RCC 7860 (cell line): ENCODE results near the gene ACTBL2.
"Not testable (repeated sequence)": the region's sequence is repeated elsewhere in the genome, so short reads cannot be mapped to it uniquely, and the experiment has no call there.

Source experiments
- DNase-seq: peaks from one replicate; pipeline ENCODE4 v3.0.0-alpha.2; 2015; ENCODE audit warnings: low spot score
- FAIRE-seq: peaks from 2 replicates; lab custom pipeline; 2012; peaks lifted over from hg19 to GRCh38; lab: Jason Lieb, UNC

ACTBL2 gene

DNA sequence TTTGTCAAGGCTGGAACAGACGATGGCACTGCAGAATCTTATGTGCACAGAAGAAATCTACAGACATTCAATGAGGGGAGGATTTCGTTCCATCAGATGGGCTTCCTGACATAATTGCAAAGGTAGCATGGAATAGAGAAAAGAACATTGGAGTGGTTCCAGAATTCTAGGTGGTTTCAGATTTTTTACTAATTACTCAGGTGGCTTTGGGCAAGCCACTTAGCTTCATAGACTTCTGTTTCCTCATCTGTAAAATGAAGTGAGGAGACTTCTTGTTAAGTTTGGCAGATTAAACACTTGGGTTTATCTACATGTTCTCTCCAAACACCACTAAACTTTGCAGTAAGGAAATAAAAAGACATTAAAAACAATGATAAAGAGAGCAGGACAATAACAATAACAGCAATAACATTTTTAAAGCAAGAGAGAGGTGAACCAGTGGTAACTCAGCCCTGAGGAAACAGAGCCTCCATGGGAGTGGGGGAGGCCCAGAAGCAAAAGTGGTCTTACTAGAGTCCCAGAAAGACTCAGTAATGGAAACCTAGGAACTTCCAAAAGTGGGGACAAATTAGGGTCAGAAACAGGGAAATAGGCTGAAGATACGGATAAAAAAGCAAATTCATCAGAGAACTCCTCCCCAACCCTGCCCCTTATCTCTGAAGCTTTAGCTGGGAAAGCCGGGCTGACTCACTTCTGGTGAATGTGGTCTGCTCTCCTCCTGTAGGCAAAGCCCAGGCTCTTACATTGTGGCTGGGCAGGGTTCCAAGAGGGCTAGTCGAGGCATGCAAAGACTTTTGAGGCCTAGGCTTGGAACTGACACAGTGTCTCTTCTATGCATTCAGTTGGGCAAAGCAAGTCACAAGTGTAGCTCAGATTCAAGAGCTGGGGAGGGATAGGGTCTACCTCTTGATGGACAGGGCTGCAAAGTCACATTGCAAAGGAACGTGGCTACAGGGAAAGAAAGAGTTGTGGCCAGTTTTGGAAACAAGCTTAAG lies 11.8 kb upstream of the ACTBL2 start:
- FAIRE-seq (peak; percentile 92), DNase-seq (peak; percentile 93)

DNA sequence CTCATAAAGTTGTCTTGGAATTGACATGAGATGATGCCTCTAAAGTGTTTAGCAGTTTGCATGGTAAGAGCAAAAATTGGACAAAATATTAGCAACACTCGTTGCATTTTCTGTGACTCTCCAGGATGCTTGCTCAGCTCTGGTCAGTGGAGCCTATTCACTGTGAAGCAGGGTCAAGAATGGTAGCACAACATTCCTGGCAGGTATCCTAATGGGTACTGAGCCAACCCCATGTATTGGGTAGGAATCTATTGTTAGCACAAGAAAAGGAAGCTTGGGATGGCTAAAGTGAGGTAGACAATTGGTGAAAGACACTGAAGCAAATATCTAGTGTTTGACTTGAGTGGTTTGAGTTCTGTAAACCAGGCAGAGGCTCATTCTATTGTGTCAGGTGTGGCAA lies 10.4 kb upstream of the ACTBL2 start:
- no peak for FAIRE-seq

DNA sequence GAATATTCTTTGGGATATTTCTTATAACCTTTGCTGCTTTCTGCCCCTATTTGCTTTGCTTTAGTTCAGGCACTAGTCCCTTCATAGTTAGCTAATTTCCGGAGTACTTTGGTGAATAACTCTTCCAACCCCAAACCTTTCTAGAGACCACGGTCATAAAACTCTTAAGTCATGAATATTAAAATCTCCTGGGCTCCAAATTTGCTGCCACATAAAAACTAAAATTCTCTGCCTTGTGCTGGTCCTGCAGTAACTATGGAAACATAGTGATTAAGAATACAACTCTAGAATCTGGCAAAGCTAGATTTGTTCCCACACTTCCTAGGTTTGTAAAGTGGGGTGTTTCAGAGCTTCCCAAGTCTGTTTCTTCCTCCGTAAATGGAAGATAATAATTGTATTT lies 10.0 kb upstream of the ACTBL2 start:
- DNase-seq (no peak), FAIRE-seq (no peak)

More for the DNA sequence above, 10.4 kb upstream of the ACTBL2 start:
- DNase-seq, result peak; percentile 3

DNA sequence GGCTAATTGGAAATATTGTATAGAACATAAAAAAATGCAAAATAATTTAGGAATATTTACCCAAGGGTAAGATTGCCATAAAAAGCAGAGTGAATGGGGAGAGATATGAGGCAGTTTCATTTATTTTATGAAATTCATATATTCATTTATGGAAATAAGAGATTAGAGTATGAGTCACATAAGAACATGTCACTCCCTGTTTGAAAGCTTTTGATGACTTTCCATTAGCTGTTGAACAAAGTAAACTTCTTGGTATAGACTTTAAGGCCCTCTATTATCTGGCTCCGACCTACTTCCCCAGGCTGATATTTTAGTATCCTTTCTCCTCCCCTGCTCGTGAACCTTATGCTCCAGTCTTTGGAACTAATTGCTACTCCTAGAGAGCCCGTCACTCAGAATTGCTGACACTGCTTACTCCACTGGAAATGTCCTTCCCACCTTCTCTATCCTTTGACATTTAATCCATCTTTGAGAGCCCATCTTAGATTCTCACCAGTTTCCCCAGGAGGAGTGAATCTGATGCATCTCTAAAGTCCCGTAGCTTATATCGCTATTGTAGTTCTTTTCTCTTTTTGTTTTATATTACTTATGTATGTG lies 8.9 kb upstream of the ACTBL2 start:
- DNase-seq (no peak), FAIRE-seq (no peak)

DNA sequence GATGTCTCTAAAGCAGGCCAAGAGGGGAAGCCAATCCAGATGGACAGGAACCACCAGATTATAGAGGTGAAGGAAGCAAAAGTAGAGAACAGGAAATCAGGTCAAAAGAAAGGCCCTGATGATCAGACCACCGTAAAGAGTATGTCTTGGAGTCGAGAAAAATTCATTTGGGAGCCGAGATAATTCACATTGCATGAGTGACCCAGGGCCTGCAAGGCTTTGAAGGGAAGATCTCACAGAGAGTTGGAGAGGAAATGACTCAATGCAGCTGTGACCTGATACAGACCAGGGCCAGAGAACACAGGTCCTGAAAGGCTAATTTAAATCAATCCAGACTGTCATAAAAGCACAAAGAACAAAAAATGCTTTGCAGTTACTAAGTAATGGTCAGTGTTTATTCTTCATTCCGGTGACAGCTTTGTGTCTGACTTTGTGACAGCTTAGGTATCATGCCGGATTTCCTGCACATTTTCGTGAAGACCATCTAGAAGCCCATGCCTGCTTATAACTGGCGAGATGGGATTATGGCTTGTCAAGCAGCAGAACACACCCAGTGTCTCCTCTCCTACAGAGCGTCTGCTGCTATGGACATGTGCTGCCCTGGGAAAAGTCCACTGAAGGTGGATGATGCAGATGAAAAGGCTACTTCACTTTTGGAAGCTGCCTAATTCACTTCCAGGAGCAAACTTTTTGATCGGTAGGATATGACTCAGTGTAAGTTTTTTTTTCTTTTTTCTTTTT lies 5.8 kb upstream of the ACTBL2 start:
- DNase-seq (peak; percentile 60), FAIRE-seq (peak; percentile 72)

DNA sequence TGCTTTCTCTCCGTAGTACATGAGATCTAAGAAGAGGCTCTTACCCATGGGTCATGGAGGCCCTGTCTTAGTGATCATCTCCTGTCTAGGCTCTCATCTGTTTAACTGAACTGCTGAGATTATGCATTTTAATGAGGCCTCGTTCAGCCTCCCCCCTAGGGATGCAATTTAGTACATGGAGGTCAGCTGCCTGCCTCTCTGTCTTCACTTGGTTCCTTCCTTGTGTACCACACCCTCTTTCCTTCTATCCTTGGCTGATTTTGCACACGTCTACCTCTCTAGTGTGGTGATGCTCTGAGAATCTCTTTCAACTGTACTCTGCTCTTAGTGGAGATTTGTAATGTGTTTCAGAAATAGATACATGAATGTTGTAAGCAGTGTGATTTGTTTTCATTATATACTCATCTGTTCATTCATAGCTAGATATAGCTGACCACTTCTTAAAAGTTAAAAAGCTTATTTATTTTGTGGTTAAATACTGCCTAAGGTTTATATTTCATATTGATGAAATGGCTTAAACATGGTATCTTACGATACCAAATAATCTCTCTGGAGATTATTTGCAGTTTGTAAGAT lies 3.5 kb upstream of the ACTBL2 start:
- no peak for FAIRE-seq

DNA sequence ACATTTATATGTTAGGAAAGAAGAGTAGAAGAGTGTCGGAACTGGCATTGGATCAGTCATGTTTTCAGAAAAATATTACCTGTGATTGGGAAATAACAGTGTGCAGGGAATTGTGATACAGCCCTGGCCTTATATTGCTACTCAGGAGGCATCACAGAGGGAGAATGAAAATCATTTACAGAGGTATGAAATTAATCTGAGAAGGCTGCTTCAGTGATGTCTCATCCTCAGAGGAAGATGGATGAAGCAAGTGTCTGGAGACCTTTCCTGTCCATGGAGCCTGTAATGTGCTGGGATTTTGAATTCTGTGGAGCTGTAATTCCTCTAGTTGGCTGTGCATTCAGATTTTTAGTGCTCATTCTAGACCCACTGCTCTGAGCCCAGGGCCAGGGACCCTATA lies 3.8 kb downstream of the ACTBL2 start:
- FAIRE-seq (no peak), DNase-seq (no peak)

More for the DNA sequence above, 3.5 kb upstream of the ACTBL2 start:
- no peak for DNase-seq

DNA sequence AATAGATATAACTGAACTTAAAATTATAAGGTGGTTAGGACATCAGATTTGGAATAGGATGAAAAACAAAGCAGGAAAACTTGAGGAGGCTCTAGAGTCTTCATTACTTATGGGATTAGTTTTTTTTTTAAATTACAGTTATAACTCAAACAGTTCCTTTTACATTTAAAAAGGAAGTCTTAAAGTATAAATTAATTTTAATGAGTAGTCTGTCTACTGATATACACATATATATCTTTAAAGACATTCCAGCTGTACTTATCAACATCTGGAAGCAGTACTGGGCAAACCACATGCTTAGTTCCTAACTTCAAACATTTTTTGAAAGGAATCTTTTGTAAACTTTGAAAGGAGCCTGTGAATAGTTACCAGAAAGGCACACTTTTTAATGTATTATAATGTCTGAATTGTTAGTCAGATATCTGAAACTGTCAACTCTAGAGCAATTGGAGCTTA lies 6.0 kb downstream of the ACTBL2 start:
- DNase-seq (no peak), FAIRE-seq (no peak)

DNA sequence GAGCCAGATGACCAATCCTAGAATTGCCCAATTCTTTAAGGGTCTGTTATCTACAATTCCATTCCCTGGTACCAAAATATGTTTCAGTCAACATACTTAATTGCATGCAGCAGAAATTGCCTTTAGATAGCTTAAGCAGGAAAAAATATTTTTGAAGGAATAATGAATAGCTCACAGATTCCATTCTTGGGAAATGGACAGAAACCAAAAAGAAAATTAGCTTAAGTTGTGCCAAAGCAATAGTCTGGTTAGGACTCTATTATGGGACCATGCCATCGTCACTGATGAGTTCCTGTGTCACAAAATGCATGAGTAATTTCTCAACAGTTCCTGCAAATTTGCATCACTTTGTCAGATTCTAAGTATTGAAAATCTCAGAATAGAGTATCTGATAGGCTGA lies 12.3 kb downstream of the ACTBL2 start:
- no peak for DNase-seq
- FAIRE-seq, result no peak

DNA sequence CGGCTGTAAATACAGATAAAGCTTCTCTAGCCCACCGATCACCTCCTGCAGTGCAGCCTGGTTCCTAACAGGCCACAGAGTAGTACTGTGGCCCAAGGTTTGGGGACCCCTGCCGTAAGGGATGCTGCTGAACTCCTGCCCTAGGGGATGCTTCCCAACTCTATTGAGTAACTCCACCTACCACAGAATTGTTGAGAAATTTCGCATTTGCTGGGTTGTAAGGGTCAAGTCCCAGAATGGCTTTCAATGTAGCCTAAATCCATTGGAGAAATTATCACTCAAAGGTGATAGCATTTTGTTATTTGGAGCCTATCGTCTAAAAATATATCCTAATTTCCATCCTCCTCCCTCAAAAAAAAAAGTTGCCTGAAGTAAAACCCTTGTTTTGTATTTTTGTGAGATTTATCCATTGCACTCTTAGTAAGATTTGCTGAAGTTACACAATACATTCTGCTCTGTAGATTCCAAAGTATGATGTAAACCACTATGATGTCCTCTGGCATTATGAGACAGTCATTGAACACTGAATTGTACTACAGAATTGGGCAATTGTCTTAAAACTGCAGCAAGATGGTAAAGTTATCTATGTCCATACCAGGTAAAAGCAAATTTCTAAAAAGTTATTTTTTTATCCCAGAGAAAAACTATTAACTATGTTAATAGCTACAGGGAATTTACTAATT lies 14.0 kb downstream of the ACTBL2 start:
- DNase-seq, result no peak

DNA sequence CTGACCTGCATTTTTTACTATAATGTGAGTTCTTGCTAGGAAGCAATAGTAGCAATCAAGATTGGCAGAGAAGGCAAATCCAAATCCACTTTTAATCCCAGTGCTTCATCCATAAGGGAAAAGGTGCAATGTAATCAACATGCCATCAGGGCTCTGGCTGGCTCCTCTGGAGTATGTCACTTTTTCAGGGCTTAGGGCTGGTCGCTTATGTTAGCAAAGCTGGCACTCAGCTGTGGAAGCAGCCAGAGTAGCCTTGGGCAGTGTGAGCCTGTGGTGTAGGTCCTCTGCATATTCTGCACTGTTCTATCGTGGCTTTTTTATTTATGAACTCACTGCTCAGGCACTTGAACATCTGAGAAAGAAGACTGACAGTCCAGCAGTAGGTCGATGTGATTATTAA lies 16.1 kb downstream of the ACTBL2 start:
- FAIRE-seq (no peak), DNase-seq (no peak)

More for the DNA sequence above, 14.0 kb downstream of the ACTBL2 start:
- FAIRE-seq, result no peak

DNA sequence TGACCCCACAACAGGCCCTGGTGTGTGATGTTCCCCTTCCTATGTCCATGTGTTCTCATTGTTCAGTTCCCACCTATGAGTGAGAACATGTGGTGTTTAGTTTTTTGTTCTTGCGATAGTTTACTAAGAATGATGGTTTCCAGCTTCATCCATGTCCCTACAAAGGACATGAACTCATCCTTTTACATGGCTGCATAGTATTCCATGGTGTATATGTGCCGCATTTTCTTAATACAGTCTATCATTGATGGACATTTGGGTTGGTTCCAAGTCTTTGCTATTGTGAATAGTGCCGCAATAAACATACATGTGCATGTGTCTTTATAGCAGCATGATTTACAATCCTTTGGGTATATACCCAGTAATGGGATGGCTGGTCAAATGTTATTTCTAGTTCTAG lies 22.6 kb downstream of the ACTBL2 start:
- FAIRE-seq, DNase-seq: not testable (repeated sequence)

DNA sequence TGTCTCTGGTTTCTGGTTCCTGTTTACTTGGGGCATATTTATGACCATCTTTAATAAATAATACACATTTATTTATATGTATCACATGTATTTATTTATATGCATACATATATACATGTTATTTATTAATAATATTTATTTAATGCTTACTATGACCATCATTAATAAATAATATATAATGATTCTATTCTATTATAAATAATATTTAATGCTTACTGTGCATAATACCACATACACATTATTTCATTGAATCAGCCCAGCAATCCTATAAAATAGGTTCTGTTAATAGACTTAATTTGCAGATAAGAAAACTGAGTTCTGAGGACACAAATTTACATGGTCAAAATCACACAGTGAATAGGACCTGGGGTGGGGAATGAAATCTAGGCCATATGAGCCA lies 24.2 kb downstream of the ACTBL2 start:
- DNase-seq (no peak), FAIRE-seq (no peak)

DNA sequence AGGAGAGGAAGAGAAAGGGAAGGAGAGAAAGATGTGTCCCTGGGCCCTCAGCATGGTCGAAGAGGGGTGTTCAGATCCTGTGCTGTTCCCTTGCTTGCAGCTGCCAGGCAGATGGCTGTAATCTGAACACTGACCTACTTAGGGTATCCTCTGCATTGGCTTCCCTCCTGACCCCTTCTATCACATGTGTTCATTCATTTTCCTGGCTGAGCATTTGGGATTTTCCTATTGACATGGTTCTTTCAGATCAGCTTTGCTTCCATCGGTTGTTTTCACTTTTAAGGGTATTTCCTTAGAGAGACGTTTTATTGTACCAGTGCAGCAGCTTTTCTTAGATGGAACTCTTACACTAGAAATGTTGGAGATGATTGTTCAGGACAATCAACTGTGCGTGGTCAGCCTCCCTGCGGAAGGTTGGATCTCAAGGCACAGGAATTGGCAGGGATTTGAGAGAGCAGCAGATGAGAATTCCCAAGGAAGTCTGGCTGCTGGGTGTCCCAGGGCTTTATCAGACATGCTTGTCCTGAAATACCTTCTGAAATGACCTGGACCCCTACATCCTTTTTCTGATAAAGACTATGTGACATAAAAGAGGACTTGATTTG lies 26.0 kb downstream of the ACTBL2 start:
- no peak for FAIRE-seq
- DNase-seq, result no peak

DNA sequence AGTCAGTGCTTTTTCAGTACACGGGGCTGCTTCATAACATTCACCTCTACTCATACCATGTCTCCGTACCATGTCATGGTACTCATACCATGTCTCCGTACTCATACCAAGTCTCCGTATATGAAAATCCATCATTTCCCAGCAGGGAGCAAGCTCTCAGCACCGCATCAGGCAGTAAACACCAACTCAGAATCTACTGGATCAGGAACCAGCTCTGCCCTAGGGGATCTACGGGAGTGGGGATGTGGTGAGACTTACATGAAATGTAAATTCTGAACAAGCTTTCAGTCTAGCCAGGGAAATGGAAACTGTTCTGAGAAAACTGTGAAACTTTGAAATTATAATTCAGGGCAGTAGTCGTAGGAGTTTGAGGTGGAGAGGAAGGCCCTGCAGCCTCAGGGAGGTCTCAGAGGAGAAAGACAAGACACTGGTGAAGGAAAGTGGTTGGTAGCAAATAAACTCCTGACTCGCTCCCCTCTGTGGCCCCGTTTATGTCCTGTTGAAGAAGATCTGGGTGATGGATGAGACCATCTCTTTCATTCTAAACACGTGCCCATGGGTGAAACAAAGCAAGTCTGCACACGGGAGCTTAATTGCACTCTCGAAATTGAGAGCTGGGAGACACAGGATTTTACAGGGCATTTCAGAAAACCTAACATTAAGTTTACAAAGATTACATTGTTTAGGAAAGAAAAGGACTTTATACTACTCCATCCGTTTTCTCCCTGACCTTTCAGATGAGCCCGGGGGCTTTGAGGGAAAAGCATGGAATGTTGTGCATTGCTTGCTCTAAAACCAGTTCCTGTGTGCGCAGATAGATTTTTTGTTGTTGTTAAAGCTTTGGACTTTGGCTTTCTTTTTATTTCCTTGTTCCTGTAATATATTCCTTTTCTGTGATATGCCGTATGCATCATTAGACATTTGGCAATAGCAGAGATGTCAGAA lies 26.8 kb downstream of the ACTBL2 start:
- FAIRE-seq (no peak), DNase-seq (no peak)

DNA sequence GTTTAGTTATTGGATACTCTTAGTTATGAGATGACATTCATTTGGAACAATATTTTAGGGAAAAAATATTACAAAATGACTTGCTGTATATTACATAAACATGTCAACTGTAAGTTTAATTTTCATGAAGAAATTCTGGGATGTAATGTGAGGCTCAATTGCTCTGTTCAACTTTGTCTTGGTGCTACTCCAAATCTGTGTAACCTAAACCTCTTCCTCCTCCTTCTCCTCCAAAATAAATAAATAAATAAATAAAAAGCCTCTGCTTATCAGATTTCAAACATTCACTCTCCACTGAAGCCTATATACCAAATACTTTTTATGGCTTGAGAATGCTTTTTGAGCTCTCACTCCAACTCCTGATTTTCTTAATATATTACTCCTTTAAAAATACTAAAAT lies 27.7 kb downstream of the ACTBL2 start:
- no peak for DNase-seq
- no peak for FAIRE-seq

DNA sequence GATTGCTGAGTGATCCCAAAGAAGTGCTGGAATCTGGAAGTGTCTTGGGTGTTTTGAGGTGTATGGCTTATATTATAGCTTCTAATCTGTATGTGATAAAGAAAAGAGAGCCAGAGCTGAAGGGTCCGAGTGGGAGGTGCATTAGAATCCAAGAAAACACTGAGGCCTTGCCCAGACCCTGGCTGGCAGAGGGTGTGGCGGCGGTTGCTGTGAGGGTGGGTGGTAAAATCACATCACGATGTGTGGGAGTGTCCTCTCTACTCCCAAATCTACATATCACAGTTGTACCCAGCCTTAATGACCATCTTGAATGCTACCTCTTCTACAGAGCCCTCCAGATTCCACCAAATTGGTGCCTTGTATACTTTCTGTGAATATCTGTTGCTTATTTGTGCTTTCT lies 28.9 kb downstream of the ACTBL2 start:
- FAIRE-seq (no peak), DNase-seq (no peak)

DNA sequence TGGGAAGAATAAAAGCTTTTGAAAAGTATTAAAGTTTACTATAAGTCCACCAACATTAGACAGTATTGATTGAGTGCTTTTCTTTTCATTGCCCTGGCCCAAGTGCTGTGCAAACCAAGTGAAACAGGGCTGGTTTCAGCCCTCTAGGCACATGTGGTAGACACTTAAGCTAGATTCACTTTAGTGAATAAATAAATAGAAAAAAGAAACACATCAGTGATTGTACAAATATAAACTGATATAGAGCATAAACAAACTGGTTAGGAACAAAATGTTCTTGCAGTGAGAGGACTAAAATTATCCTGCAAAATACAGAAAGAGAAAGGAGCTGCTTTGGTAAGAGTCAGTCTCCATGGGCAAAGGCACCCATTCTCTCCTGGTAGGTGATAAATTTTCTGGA lies 29.7 kb downstream of the ACTBL2 start:
- FAIRE-seq (no peak), DNase-seq (no peak)
